ENCODE measurements around the gene ATP8B1. TPM values are rescaled to one million over a fixed set of nuclear protein-coding genes. Genes with fewer than 3 reads are reported as not detected.

Gene ATP8B1
- total and polyA plus RNA-seq, 2 of the 8 experiments (the other 6 are each of a cell fraction or from before 2014, with no cell fraction given): 1.1 to 4.6 TPM

DNA sequence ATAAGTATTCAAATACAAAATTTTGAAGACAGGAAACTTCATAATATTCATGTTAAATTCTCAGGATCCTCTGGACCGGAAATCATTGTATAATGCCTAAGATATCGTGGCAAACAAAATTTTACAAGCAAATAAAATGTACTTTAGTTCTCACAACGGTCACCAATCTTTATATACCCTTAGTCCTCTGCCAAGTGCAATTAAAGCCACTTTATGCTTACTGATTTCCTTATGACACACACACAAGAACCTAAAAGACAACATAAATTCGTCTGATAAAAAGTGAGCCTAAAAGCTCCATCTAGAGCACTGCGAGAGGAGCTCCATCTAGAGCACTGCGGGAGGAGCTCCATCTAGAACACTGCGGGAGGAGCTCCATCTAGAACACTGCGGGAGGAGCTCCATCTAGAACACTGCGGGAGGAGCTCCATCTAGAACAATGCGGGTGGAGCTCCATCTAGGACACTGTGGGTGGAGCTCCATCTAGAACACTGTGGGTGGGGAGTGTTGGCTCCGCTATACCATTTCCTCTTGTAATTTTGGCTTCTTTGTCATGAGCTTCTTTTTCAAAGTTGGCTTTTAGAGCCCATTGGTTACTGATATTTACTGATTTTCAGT, 15.9 kb downstream of the ATP8B1 start (continued):
- no peak for TF ChIP-seq MAFK (IDR thresholded peaks at IDR 0.05; ENCODE audit: low read depth, low read length)
- TF ChIP-seq BCL11A (IDR thresholded peaks at IDR 0.05; ENCODE audit: low read depth in 2 of 2, low read length in 2 of 2): no peak

Measured in H1 (cell line).